GM12878 (cell line): ENCODE measurements around the gene ARMS2.

ENCODE experiments used
- CTCF ChIP-seq, 3 experiments: IDR thresholded peaks in 2 of 3; conservative IDR thresholded peaks in 1 of 3; 2 replicates each; pipeline ENCODE4 v1.5.1; 2011; ENCODE audit warnings: low read depth in 3 of 3, low read length in 3 of 3, mild to moderate bottlenecking in 3 of 3, control low read depth in 2 of 3, moderate library complexity in 2 of 3, inconsistent platforms in 1 of 3, mixed read lengths in 1 of 3; ENCODE audit not compliant: control insufficient read depth in 2 of 3, insufficient read depth in 1 of 3; ENCODE audit errors: extremely low read depth in 1 of 3
- CUX1 ChIP-seq: IDR thresholded peaks from 2 replicates; pipeline ENCODE4 v1.6.1; 2012; ENCODE audit warnings: improper control_type of control experiment, low read depth, low read length; ENCODE audit not compliant: insufficient replicate concordance
- EP300 ChIP-seq, 2 experiments: fragments of 150-350 bp in 1 of 2; IDR thresholded peaks; 2 replicates each; pipeline ENCODE4 v1.6.1; 2011 to 2012; ENCODE audit warnings: low read depth in 2 of 2, low read length in 2 of 2, borderline replicate concordance in 1 of 2, improper control_type of control experiment in 1 of 2, inconsistent platforms in 1 of 2; ENCODE audit not compliant: control insufficient read depth in 1 of 2
- MEF2A ChIP-seq: IDR thresholded peaks from 2 replicates; pipeline ENCODE4 v1.6.1; 2011; ENCODE audit warnings: low read depth, mild to moderate bottlenecking, low read length, moderate library complexity; ENCODE audit not compliant: insufficient read depth
- NR2F1 ChIP-seq: fragments of 450-650 bp; conservative IDR thresholded peaks from 2 replicates; pipeline ENCODE4 v1.6.1; 2017; ENCODE audit warnings: mild to moderate bottlenecking
- PML ChIP-seq: IDR thresholded peaks from 2 replicates; pipeline ENCODE4 v1.6.1; 2012; ENCODE audit warnings: low read length, inconsistent platforms
- RAD51 ChIP-seq: fragments of 450-650 bp; IDR thresholded peaks from 2 replicates; pipeline ENCODE4 v1.6.1; 2016; ENCODE audit warnings: moderate library complexity, mild to moderate bottlenecking, inconsistent platforms
- STAT1 ChIP-seq: fragments of 450-650 bp; conservative IDR thresholded peaks from 2 replicates; pipeline ENCODE4 v1.6.1; 2014; ENCODE audit warnings: antibody characterized with exemption, mild to moderate bottlenecking
- TARDBP ChIP-seq: IDR thresholded peaks from 2 replicates; pipeline ENCODE4 v1.6.1; 2016; ENCODE audit warnings: borderline replicate concordance
- YBX1 ChIP-seq: fragments of 450-650 bp; IDR thresholded peaks from 2 replicates; pipeline ENCODE4 v1.6.1; 2016; ENCODE audit warnings: antibody characterized with exemption
- YY1 ChIP-seq: IDR thresholded peaks from 2 replicates; pipeline ENCODE4 v1.6.1; 2011; ENCODE audit warnings: low read depth, mild to moderate bottlenecking, low read length
- ZBTB4 ChIP-seq: fragments of 450-650 bp; formaldehyde crosslinking; IDR thresholded peaks from 2 replicates; pipeline ENCODE4 v1.4.0; 2022; ENCODE audit warnings: mild to moderate bottlenecking, moderate library complexity
- ZNF622 ChIP-seq: fragments of 450-650 bp; IDR thresholded peaks from 2 replicates; pipeline ENCODE4 v1.6.1; 2017; ENCODE audit warnings: mild to moderate bottlenecking, inconsistent platforms

GRCh38 chr10:122421742-122422141, 32.7 kb upstream of the ARMS2 start:
- TF ChIP-seq CTCF (IDR thresholded peaks at IDR 0.05 in 2 of 3, conservative IDR thresholded peaks at IDR 0.05 in 1 of 3; ENCODE audit: control insufficient read depth in 2 of 3, extremely low read depth in 1 of 3, insufficient read depth in 1 of 3, low read depth in 3 of 3, low read length in 3 of 3) (no peak), ZBTB4 (CRISPR knock-in tag) (no peak), EP300 (IDR thresholded peaks at IDR 0.05; ENCODE audit: borderline replicate concordance in 1 of 2, control insufficient read depth in 1 of 2, low read depth in 2 of 2, low read length in 2 of 2) (no peak), PML (no peak), RAD51 (no peak), YY1 (no peak), YBX1 (no peak), STAT1 (no peak), ZNF622 (no peak), NR2F1 (no peak), TARDBP (no peak), MEF2A (no peak), CUX1 (no peak)
